ENCODE results near the gene SCML2.
"Not testable (repeated sequence)": the region's sequence is repeated elsewhere in the genome, so short reads cannot be mapped to it uniquely, and the experiment has no call there.

The SCML2 gene

DNA sequence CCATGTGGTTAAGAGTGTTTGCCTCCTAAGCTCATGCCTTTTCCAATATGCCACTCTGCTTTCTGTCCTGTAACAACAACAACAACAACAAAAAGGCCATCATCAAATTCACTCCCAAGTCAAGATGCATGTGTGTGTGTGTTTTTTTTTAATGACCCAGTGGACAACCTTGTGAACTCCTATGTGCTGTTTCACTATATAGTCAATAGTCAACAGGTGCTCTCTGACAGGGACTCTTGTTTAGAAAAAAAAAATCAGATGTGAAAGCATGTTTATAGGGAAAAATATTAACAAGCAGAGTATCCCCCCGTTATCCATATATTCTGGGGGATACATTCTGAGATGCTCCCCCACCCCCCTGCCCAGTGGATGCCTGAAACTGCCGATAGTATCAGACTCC lies 83.2 kb downstream of the SCML2 start:
- DNase-seq: no peak

DNA sequence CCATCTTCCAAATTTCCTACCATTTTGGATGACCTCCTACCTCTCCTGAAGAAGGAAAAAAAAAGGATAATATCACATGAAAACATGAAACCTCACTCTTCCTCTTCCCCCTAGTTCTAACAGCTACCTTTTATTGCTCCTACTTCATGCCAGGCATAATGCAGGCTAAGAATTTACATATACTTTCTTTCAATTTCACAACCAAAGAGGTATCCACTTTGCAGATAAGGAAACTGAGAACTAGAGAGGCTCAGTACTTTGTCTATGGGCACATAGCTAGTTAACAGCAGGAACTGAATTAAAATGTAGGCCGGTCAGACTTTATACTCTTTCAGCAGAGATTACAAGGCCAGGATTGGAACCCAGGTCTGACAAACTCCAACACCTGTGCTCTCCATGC lies 99.4 kb downstream of the SCML2 start:
- no peak for DNase-seq

DNA sequence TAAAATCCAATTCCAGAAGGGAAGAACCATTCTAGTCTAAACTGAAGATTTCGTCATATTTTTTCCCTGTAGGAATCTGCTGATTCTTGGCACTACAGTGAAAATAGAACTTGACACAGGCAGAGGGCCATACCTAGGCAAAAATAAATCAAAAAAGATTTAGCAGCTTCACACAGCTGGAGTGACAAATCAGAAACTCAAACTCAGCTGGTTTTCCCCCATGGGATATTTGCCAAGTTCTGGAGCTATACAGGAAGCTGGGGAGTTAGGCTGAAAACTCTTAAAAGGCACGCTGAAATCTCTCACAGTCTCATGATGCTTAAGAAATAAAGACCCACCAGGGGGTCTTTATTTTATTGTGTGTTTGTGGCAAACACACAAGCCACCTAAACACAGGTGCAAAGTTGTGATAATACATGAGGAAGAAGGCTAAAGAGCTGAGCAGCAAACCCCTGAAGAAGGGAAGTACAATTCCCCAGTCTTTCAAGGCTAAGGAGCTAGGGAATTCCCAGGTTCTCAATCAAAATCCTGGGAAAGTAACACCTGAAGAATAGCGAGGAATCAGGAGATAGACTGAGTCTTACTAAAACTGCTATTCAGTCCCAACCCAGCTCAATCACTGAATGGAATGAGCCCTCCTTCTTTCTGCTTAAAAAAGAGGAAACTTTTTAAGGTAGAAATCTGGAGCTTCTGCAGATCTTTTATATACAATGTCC lies 101.7 kb downstream of the SCML2 start:
- DNase-seq: no peak

DNA sequence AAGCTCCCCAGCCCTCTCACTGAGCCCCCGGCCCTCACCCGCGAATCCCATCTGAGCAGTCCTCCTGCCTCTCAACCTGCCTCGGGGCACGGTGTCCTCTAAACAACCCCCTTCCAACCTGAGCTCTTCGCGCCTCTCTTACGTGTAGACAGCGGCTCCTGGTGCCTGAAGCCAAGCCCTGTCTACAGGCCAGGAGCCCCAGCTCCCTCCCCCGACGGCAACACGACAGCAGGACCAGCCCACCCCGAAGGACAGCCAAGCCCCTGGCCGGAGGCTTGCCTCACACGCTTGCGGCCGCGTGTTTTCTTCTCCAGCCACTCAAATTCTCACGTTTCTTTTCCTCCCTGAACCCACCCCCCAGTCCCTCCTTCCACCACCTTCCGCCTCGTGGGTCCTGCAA lies 124.8 kb downstream of the SCML2 start:
- DNase-seq: not testable (repeated sequence)

DNA sequence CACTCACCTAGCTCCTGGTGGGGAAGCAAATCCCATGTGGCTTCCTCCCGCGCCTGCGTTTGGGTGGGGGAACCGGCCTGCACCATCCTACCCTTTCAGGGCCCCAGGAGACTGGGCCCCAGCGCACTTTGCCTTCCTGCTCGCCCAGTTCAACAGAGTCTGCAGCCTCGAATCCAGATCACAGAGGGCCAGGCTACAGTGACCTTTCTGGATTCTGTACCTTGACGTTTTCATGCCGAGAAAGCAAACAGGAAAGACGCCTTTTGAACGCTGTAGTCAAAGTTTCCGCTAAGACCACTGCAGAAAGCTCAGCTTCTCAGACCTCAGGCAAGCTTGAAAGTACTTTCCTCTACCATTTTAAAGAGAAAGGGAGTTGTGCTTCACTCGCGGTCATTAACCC lies 126.4 kb downstream of the SCML2 start:
- DNase-seq: no peak

- no peak for DNase-seq
Observed at GRCh38 chrX:18227458-18227857, 127.0 kb downstream of the SCML2 start.

DNA sequence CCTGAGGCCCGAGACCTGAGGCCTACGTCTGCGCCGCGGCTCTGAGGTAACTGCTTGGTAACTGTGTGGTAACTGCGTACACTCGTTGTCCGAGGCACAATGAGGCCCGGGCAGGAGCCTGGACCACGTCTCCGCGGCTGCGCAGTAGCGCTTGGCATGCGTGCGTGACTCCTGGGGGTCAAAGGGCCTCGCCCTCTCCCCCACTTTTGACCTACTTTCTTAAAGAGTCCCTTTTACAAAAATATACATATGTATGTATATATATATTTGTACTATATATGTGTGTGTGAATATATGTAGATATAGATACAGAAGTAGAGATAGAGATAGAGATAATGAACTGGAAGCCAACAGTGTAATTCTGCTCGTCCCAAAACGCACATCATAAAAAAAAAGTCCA lies 133.7 kb downstream of the SCML2 start, which contains the start of gene BEND2:
BEND2 (minus strand) TSS at position 101 of the 400 bp plus-strand sequence. CDS start 136 bp downstream, outside the sequence.
- DNase-seq: no peak

DNA sequence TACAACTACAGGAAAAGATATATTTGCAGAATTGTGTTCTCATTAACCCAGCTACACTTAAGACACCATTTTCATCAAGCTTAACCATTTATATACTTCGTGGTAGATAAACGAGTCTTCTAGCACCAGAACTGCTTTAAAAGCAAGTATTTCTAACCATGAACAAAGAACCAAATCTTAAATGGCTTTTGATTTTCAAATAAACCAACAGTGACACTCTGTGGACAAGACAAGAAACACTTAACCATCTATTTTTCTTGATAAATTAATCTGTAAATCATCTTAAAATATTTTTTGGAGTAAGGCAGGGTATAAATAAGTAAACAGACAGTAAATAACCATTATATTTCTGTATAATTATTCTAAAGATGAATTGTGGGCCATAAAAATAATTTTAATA lies 144.0 kb downstream of the SCML2 start:
- no peak for DNase-seq

DNA sequence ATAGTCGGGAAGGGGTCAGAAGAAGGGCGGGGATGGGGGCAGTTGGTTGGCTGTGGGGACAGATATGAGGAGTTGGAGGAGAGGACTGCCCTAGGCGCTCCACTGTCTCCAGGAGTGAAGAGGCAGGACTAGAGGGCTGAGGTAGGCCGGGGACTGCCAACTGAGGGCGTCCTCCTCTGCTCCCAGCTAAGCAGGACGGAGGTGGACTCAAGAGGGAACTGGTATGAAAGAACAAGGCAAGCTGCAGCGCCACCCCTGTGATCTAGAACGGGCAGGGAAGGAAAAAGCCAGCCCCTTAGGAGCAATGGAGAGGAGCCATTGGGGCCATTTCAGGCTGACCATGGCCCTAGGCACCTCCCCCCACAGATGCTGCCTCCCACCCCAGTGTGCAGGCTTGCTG lies 147.8 kb downstream of the SCML2 start:
- DNase-seq: no peak

- no peak for DNase-seq
Observed at GRCh38 chrX:18203631-18204030, 150.9 kb downstream of the SCML2 start.

DNA sequence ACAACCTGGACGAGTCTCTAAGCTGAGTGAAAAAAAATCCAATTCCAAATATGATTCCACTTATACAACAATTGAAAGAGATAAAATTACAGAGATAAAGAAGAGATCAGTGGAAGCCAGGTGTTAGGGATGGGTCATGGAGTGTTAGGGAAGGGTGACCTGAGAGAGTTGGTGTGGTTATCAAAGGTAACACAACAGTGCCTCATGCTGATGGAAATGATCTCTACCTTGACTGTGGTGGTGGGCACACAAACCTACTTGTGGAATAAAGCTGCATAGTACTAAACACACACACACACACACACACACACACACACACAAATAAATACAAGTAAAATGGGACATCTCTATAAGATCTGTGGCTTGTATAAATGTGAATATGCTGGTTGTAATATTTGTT lies 159.8 kb downstream of the SCML2 start:
- no peak for DNase-seq
